NB4 (cell line): ENCODE results near the gene MAD1L1.
A peak's percentile ranks its signal among the peaks of the same experiment; 100 is the strongest.

Experiments
- DNase-seq: peaks from one replicate; pipeline ENCODE4 v3.0.0; 2010; ENCODE audit warnings: low read depth
- H3K4me3 ChIP-seq: one replicate; pipeline ENCODE4 v1.5.1; 2011; ENCODE audit warnings: mild to moderate bottlenecking, low read depth, low read length, moderate library complexity
- CTCF ChIP-seq: IDR thresholded peaks from one replicate; pipeline ENCODE4 v1.5.1; 2012; ENCODE audit warnings: low read depth, low read length
- MAX ChIP-seq: IDR thresholded peaks from 2 replicates; pipeline ENCODE4 v1.6.1; 2011; ENCODE audit warnings: low read depth, low read length
- MYC ChIP-seq: IDR thresholded peaks from 2 replicates; pipeline ENCODE4 v1.6.1; 2011; ENCODE audit warnings: low read depth, low read length
- POLR2A ChIP-seq: IDR thresholded peaks from 2 replicates; pipeline ENCODE4 v1.6.1; 2011; ENCODE audit warnings: mild to moderate bottlenecking; ENCODE audit not compliant: insufficient read length; ENCODE audit errors: extremely low read depth

The MAD1L1 gene

GRCh38 chr7:1939434-1940401 is 293.0 kb downstream of the MAD1L1 start:
- DNase-seq = peak; percentile 70
- H3K4me3 ChIP-seq = peak overlapping the region; percentile 68
- TF ChIP-seq POLR2A (no peak), MYC (no peak), MAX (no peak), CTCF (no peak)

GRCh38 chr7:1938788-1939433 is 293.8 kb downstream of the MAD1L1 start:
- peak; percentile 52 for DNase-seq
- H3K4me3 ChIP-seq = peak overlapping the region; percentile 68
- TF ChIP-seq MAX (no peak), POLR2A (no peak), CTCF (no peak), MYC (no peak)

GRCh38 chr7:1937252-1937605 is 295.5 kb downstream of the MAD1L1 start:
- no peak overlapping the region for H3K4me3 ChIP-seq
- no peak for DNase-seq
- no peak for TF ChIP-seq CTCF
- TF ChIP-seq MYC = no peak
- no peak for TF ChIP-seq MAX
- TF ChIP-seq POLR2A = no peak

GRCh38 chr7:1936531-1937251 is 296.1 kb downstream of the MAD1L1 start:
- no peak overlapping the region for H3K4me3 ChIP-seq
- TF ChIP-seq MYC (no peak), CTCF (no peak), MAX (no peak), POLR2A (no peak)
- no peak for DNase-seq

GRCh38 chr7:1936006-1936310 is 296.8 kb downstream of the MAD1L1 start:
- no peak overlapping the region for H3K4me3 ChIP-seq
- DNase-seq = no peak
- TF ChIP-seq MYC (no peak), CTCF (no peak), MAX (no peak), POLR2A (no peak)
